Gastroesophageal sphincter (tissue), 4 donors: ENCODE measurements around the gene HIC2. TPM values are rescaled to one million over a fixed set of nuclear protein-coding genes. Genes with fewer than 3 reads are reported as not detected.

Experiments
- ATAC-seq: fragments of 150-250 bp; one replicate; pipeline ENCODE4 v1.9.1; 2016; ENCODE audit warnings: mild to moderate bottlenecking, moderate library complexity
- H3K27ac ChIP-seq, 4 donors: fragments of 200-600 bp; sonication (generic) in 3 of 4; 1 replicate in 3 of 4; 2 replicates in 1 of 4; pipeline ENCODE4 v1.5.1; 2016 to 2019
- H3K27me3 ChIP-seq: fragments of 200-600 bp; sonication (generic); one replicate; pipeline ENCODE4 v1.5.1; 2019
- H3K36me3 ChIP-seq, 2 donors: fragments of 200-600 bp; sonication (generic); one replicate each; pipeline ENCODE4 v1.5.1; 2019; ENCODE audit warnings: control low read depth in 1 of 2
- H3K4me1 ChIP-seq, 3 donors: fragments of 200-600 bp; sonication (generic); 1 replicate in 2 of 3; 2 replicates in 1 of 3; pipeline ENCODE4 v1.5.1; 2016 to 2019; ENCODE audit warnings: control low read depth in 2 of 3
- H3K4me3 ChIP-seq, 2 donors: fragments of 200-600 bp; sonication (generic); one replicate each; pipeline ENCODE4 v1.5.1; 2019; ENCODE audit warnings: mild to moderate bottlenecking in 1 of 2, moderate library complexity in 1 of 2
- H3K9me3 ChIP-seq, 3 donors: fragments of 200-600 bp; sonication (generic); one replicate each; pipeline ENCODE4 v1.5.1; 2017 to 2019; ENCODE audit warnings: control low read depth in 2 of 3
- CTCF ChIP-seq, 4 experiments: fragments of 200-600 bp in 2 of 4; fragments of 450-650 bp in 2 of 4; sonication (generic) in 1 of 4; IDR thresholded peaks; one replicate each; pipeline ENCODE4 v1.5.1; 2017 to 2019; ENCODE audit warnings: antibody characterized with exemption in 4 of 4, mild to moderate bottlenecking in 2 of 4, moderate library complexity in 2 of 4
- EP300 ChIP-seq: sonication (generic); formaldehyde crosslinking; IDR thresholded peaks from one replicate; pipeline ENCODE4 v1.6.1; 2017; ENCODE audit warnings: antibody characterized with exemption, mild to moderate bottlenecking
- POLR2A ChIP-seq, 2 donors: fragments of 450-650 bp; IDR thresholded peaks; one replicate each; pipeline ENCODE4 v1.6.1; 2017; ENCODE audit warnings: antibody characterized with exemption in 2 of 2, mild to moderate bottlenecking in 2 of 2, moderate library complexity in 1 of 2
- POLR2AphosphoS5 ChIP-seq: sonication (generic); formaldehyde crosslinking; IDR thresholded peaks from one replicate; pipeline ENCODE4 v1.6.1; 2017; ENCODE audit warnings: antibody characterized with exemption
- WGBS, 2 donors: methylation state at CpG; one replicate each; pipeline ENCODE4 v1.1.5; 2018; ENCODE audit warnings: low coverage in 1 of 2; 5-methylcytosine and 5-hydroxymethylcytosine counted together
- total RNA-seq, 4 donors: library from RNA; depleted of rRNA; stranded (reverse); fragments of >200 nt; gene quantifications; one replicate each; pipeline ENCODE4 v1.1.0, GENCODE V29; 2016

HIC2 gene
- total RNA-seq, 4 donors from 2014 or later = 4.4 to 5.1 (median 4.8) TPM

- WGBS, 2 donors = 88 to 95% methylated on average over 10 to 12 of the region's 23 CpGs
- peaks cover 0 to 4% (median 0%) of the 10 kb centered on the region in 3 donors for H3K4me1 ChIP-seq
- H3K27ac ChIP-seq = no peak overlapping the region
- H3K27me3 ChIP-seq = no peaks in the 10 kb centered on the region
- no peak for ATAC-seq
- H3K4me3 ChIP-seq = no peak overlapping the region
- H3K36me3 ChIP-seq = peaks cover 0 to 49% of the 10 kb centered on the region in 2 donors
- no peaks in the 10 kb centered on the region for H3K9me3 ChIP-seq
- TF ChIP-seq CTCF (IDR thresholded peaks at IDR 0.05) (no peak), EP300 (no peak)
Measured at GRCh38 chr22:21448627-21449416, 31.7 kb downstream of the HIC2 start.

- Histone ChIP-seq H3K4me1 (no peaks in the 10 kb centered on the region), H3K27ac (no peak overlapping the region), H3K4me3 (no peak overlapping the region), H3K36me3 (peaks cover 0 to 40% of the 10 kb centered on the region in 2 donors), H3K27me3 (no peaks in the 10 kb centered on the region), H3K9me3 (no peaks in the 10 kb centered on the region)
- ATAC-seq = no peak
- TF ChIP-seq POLR2AphosphoS5 (no peak), POLR2A (IDR thresholded peaks at IDR 0.05) (no peak), CTCF (IDR thresholded peaks at IDR 0.05) (no peak), EP300 (no peak)
- 80 to 82% methylated on average over 3 to 6 of the region's 23 CpGs for WGBS, 2 donors
Measured at GRCh38 chr22:21449531-21450319, 32.6 kb downstream of the HIC2 start.

GRCh38 chr22:21450320-21450831 is 33.2 kb downstream of the HIC2 start:
- Histone ChIP-seq H3K4me3 (no peak overlapping the region), H3K36me3 (peaks cover 0 to 34% of the 10 kb centered on the region in 2 donors), H3K9me3 (no peaks in the 10 kb centered on the region), H3K27ac (no peak overlapping the region), H3K27me3 (no peaks in the 10 kb centered on the region), H3K4me1 (no peaks in the 10 kb centered on the region)
- ATAC-seq = no peak
- WGBS, 2 donors = 75 to 100% methylated on average over 1 to 8 of the region's 19 CpGs
- TF ChIP-seq CTCF (IDR thresholded peaks at IDR 0.05) = no peak
- no peak for TF ChIP-seq EP300
- TF ChIP-seq POLR2AphosphoS5 = no peak
- no peak for TF ChIP-seq POLR2A (IDR thresholded peaks at IDR 0.05)

- no peaks in the 10 kb centered on the region for H3K27me3 ChIP-seq
- no peak overlapping the region for H3K4me3 ChIP-seq
- TF ChIP-seq POLR2A (IDR thresholded peaks at IDR 0.05) (no peak), POLR2AphosphoS5 (no peak), CTCF (IDR thresholded peaks at IDR 0.05) (no peak), EP300 (no peak)
- no peak overlapping the region for H3K27ac ChIP-seq
- no peaks in the 10 kb centered on the region for H3K4me1 ChIP-seq
- H3K9me3 ChIP-seq = no peaks in the 10 kb centered on the region
- peaks cover 0 to 28% of the 10 kb centered on the region in 2 donors for H3K36me3 ChIP-seq
- ATAC-seq = no peak
- 33 to 55% methylated on average over 1 to 5 of the region's 9 CpGs for WGBS, 2 donors
Measured at GRCh38 chr22:21450858-21451353, 33.7 kb downstream of the HIC2 start.
